NCI-H2196 treated with DMSO at 0.1 percent for 48 hours (cell line): ENCODE results near the gene C12orf60.

Source experiments
- DNase-seq: peaks from one replicate; lab custom pipeline; 2025; ENCODE audit not compliant: unreplicated experiment; lab: John Stamatoyannopoulos, UW

The C12orf60 gene

GRCh38 chr12:14833952-14834351 is 30.5 kb downstream of the C12orf60 start:
- no peak for DNase-seq

- DNase-seq = no peak
These were observed 31.0 kb downstream of the C12orf60 start for GRCh38 chr12:14834509-14834908.

GRCh38 chr12:14836336-14837210 is 33.1 kb downstream of the C12orf60 start:
- DNase-seq = no peak

GRCh38 chr12:14839262-14839661 is 35.8 kb downstream of the C12orf60 start:
- no peak for DNase-seq

- no peak for DNase-seq
These were observed 37.1 kb downstream of the C12orf60 start for GRCh38 chr12:14840616-14841015.

GRCh38 chr12:14841761-14842160 is 38.3 kb downstream of the C12orf60 start:
- no peak for DNase-seq

GRCh38 chr12:14842315-14842714 is 38.8 kb downstream of the C12orf60 start:
- no peak for DNase-seq

GRCh38 chr12:14843425-14843887 is 40.0 kb downstream of the C12orf60 start, which contains the start of gene ART4:
Gene ART4 (minus strand): TSS chr12:14843526. CDS start chr12:14843113, 413 bp downstream.
- no peak for DNase-seq

- no peak for DNase-seq
These were observed 40.9 kb downstream of the C12orf60 start for GRCh38 chr12:14844401-14844800.

GRCh38 chr12:14845350-14845750 is 41.9 kb downstream of the C12orf60 start:
- DNase-seq = no peak

- DNase-seq = no peak
These were observed 42.6 kb downstream of the C12orf60 start for GRCh38 chr12:14846042-14846587.

GRCh38 chr12:14846876-14847580 is 43.6 kb downstream of the C12orf60 start:
- DNase-seq = no peak

GRCh38 chr12:14849661-14850060 is 46.2 kb downstream of the C12orf60 start:
- DNase-seq = no peak

- no peak for DNase-seq
These were observed 47.6 kb downstream of the C12orf60 start for GRCh38 chr12:14850929-14851663.

- no peak for DNase-seq
These were observed 49.4 kb downstream of the C12orf60 start for GRCh38 chr12:14852880-14853279.

- DNase-seq = no peak
These were observed 50.5 kb downstream of the C12orf60 start for GRCh38 chr12:14853961-14854360.

GRCh38 chr12:14854586-14855183 is 51.2 kb downstream of the C12orf60 start:
- no peak for DNase-seq

GRCh38 chr12:14858513-14858912 is 55.0 kb downstream of the C12orf60 start:
- DNase-seq = no peak

GRCh38 chr12:14860490-14860889 is 57.0 kb downstream of the C12orf60 start:
- DNase-seq = no peak

- no peak for DNase-seq
These were observed 65.5 kb downstream of the C12orf60 start for GRCh38 chr12:14868916-14869506.
